GM18511 (cell line): ENCODE data around the gene GRWD1.

Source experiments
- ATAC-seq: cut with Tn5 transposase; IDR thresholded peaks from one replicate; pipeline ENCODE4 v1.9.1; 2021; ENCODE audit warnings: mild to moderate bottlenecking, moderate library complexity; ENCODE audit not compliant: unreplicated experiment

The GRWD1 gene

GRCh38 chr19:48455908-48456562 lies 10.3 kb downstream of the GRWD1 start:
- ATAC-seq, result no peak

DNA sequence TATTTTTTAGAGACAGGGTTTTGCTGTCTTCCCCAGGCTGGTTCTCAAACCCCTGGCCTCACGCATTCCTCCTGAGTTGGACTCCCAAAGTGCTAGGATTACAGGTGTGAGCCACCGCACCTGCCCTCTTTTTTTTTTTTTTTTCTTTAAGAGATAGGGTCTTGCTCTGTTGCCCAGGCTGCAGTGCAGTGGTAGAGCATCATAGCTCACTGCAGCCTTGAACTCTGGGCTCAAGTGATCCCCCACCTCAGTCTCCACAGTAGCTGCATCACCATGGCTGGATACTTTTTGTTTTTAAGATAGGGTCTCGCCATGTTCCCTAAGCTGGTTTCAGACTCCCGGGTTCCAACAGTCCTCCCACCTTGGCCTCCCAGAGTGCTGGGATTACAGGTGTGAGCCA lies 11.1 kb downstream of the GRWD1 start:
- no peak for ATAC-seq

DNA sequence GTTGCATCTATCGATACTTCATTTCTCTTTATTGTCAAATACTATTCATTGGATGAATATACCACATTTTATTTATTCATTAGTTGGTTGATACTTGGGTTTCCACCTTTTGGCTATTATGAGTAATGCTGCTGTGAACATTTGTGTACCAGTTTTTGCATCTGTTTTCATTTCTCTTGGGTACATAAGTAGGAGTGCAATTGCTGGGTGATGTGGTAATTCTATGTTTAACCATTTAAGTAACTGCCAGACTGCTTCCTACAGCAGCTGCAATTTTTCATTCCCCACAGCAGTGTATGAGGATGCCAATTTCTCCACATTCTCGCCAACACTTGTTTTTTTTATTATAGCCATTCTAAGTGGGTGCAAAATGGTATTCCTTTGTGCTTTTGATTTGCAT lies 12.2 kb downstream of the GRWD1 start:
- no peak for ATAC-seq

- no peak for ATAC-seq
Measured at GRCh38 chr19:48461651-48461981, 15.8 kb downstream of the GRWD1 start.

GRCh38 chr19:48461982-48462655 lies 16.3 kb downstream of the GRWD1 start:
- no peak for ATAC-seq

DNA sequence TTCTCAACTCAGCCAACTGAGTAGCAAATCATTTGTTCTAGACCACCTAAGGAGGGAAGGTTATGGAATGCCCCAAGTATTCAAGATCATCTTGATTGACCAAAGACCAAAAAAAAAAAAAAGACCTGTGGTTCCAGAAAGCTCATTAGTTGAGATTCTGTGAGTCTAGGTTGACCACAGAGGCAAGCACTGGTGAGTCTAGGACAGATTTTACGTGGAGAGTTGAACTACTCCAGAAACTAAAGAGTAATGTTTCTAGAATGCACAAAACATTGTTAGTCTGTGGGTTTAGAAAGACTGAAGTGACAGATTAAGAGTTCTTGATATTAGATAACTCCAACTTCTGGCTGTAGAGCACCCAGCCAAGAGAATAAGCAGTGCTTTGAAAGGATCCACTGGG lies 19.4 kb downstream of the GRWD1 start:
- ATAC-seq, result no peak

GRCh38 chr19:48466561-48467325 lies 21.0 kb downstream of the GRWD1 start:
- ATAC-seq, result no peak

GRCh38 chr19:48468772-48469288 lies 23.0 kb downstream of the GRWD1 start:
- peak; percentile 93 for ATAC-seq

- ATAC-seq, result peak; percentile 28
Measured at GRCh38 chr19:48469289-48469881, 23.6 kb downstream of the GRWD1 start, which contains the start of gene CYTH2. TSS of gene CYTH2 (plus strand) at chr19:48469369. CDS start at chr19:48469508, 139 bp downstream.

- no peak for ATAC-seq
Measured at GRCh38 chr19:48469934-48470680, 24.3 kb downstream of the GRWD1 start.

- no peak for ATAC-seq
Measured at GRCh38 chr19:48470856-48471255, 25.1 kb downstream of the GRWD1 start.

GRCh38 chr19:48471836-48472235 lies 26.1 kb downstream of the GRWD1 start:
- no peak for ATAC-seq

DNA sequence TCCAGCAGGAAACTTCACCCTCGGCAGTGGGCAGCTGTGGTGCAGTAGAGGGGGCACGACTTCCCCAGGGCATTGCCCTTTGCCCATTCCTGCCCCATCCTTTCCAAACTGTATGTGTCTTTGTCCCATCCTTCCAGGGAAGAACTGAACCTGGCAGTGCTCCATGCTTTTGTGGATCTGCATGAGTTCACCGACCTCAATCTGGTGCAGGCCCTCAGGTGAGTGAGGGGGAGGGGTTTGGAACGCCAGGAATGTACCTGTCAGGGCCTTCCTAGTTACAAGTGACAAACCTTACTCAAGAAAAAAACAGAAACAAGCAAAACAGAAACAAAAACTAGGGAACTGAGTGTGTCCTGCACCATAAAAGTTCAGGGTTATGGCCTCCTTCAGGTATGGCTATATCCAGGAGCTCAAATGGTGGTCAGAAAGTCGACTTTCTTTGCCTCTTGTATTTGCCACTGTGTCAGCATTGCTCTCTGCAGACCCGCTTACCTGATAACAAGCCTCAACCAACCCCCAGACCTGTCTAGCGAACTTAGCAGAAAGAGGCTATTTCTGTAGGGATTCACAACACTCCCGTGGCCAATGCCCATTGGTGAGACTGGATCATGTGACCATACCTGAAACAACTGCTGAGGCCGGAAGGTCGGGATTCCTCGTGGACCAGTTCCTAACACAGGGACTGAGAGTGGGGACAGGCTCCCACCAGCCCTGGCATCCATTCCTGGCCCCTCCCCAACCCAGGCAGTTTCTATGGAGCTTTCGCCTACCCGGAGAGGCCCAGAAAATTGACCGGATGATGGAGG lies 27.6 kb downstream of the GRWD1 start:
- ATAC-seq, result no peak

DNA sequence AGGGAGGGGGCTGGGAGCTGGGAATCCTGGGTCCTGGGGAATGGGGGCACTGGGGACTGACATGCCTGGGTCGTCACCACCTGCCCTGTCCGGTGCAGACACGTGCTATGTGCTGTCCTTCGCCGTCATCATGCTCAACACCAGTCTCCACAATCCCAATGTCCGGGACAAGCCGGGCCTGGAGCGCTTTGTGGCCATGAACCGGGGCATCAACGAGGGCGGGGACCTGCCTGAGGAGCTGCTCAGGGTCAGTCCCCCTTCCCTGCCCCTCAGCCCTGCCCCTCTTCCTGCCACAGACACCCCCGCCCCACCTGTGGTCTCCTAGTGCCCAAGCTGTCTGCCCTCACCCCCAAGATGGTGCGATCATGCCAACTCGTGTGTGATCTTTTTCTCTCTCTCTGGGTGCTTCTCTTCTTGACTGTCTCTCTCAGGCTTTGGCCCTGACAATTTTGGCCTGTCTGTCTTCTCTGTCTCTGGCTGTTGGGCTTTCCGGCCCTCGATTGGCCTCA lies 28.4 kb downstream of the GRWD1 start:
- ATAC-seq, result no peak

- ATAC-seq, result no peak
Measured at GRCh38 chr19:48475369-48476068, 29.7 kb downstream of the GRWD1 start.

DNA sequence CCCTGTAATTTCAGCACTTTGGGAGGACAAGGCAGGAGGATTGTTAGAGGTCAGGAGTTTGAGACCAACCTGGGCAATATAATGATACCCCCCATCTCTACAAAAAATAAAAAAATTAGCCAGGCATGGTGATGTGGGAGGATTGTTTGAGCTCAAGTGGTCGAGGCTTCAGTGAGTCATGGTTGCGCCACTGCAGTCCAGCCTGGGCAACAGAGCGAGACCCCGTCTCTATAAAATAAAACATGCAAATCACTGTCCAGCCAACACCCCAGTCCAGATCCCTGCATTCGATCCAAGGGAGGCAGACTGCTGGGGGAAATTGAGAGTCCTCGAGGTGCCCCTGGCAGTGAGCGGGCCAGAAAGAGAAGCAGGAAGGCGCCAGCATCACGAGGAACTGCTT lies 30.4 kb downstream of the GRWD1 start:
- no peak for ATAC-seq

GRCh38 chr19:48477067-48477685 lies 31.4 kb downstream of the GRWD1 start:
- no peak for ATAC-seq

- ATAC-seq, result no peak
Measured at GRCh38 chr19:48477698-48478338, 32.0 kb downstream of the GRWD1 start.
